Type B pancreatic cell (in vitro differentiated cells): ENCODE results near the gene SNTG2. TPM values are rescaled to one million over a fixed set of nuclear protein-coding genes. Genes with fewer than 3 reads are reported as not detected.

Source experiments
- DNase-seq: peaks from one replicate; pipeline ENCODE4 v3.0.0; 2021; ENCODE audit warnings: mixed read lengths; ENCODE audit not compliant: unreplicated experiment; ENCODE audit errors: extremely low spot score
- H3K27ac Mint-ChIP-seq: 2 replicates; pipeline ENCODE4 v1.8.0; 2021; ENCODE audit warnings: mild to moderate bottlenecking, mixed read lengths
- H3K27me3 Mint-ChIP-seq: 2 replicates; pipeline ENCODE4 v1.8.0; 2021; ENCODE audit warnings: mixed read lengths
- H3K36me3 Mint-ChIP-seq: 2 replicates; pipeline ENCODE4 v1.8.0; 2021; ENCODE audit warnings: mixed read lengths
- H3K4me1 Mint-ChIP-seq: one replicate; pipeline ENCODE4 v1.8.0; 2021; ENCODE audit warnings: mixed read lengths; ENCODE audit not compliant: unreplicated experiment
- H3K4me3 Mint-ChIP-seq: 2 replicates; pipeline ENCODE4 v1.8.0; 2021; ENCODE audit warnings: mild to moderate bottlenecking, mixed read lengths
- H3K9me3 Mint-ChIP-seq: 2 replicates; pipeline ENCODE4 v1.8.0; 2021; ENCODE audit warnings: mixed read lengths
- total RNA-seq: library from RNA; stranded (reverse); gene quantifications from 2 replicates; pipeline ENCODE4 v1.2.1, GENCODE V29; 2021; ENCODE audit warnings: low replicate concordance
- TF ChIP-seq, protein P1 (sequence below): fragments of 200-600 bp; sonication (generic); conservative IDR thresholded peaks from 2 replicates; pipeline ENCODE4 v1.5.0; 2021; ENCODE audit warnings: antibody characterized with exemption, mild to moderate bottlenecking

Gene SNTG2
- total RNA-seq, 1 donor from 2014 or later: 1.1 TPM

DNA sequence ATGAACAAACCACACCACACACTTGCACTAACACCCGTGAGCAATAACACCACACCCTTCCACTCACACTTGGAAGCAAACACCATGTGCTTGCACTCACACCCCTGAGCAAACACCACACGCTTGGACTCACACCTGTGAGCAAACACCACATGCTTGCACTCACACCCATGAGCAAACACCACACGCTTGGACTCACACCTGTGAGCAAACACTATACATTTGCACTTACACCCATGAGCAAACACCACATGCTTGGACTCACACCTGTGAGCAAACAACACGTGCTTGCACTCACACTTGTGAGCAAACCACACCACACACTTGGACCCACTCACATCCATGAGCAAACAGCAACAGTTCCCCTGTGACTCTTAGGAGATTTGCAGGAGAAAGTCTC is 24.4 kb downstream of the SNTG2 start:
- TF ChIP-seq, protein P1, sequence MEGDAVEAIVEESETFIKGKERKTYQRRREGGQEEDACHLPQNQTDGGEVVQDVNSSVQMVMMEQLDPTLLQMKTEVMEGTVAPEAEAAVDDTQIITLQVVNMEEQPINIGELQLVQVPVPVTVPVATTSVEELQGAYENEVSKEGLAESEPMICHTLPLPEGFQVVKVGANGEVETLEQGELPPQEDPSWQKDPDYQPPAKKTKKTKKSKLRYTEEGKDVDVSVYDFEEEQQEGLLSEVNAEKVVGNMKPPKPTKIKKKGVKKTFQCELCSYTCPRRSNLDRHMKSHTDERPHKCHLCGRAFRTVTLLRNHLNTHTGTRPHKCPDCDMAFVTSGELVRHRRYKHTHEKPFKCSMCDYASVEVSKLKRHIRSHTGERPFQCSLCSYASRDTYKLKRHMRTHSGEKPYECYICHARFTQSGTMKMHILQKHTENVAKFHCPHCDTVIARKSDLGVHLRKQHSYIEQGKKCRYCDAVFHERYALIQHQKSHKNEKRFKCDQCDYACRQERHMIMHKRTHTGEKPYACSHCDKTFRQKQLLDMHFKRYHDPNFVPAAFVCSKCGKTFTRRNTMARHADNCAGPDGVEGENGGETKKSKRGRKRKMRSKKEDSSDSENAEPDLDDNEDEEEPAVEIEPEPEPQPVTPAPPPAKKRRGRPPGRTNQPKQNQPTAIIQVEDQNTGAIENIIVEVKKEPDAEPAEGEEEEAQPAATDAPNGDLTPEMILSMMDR: no peak
- no peak overlapping the region for H3K27ac Mint-ChIP-seq
- peaks cover 5% of the 10 kb centered on the region for H3K27me3 Mint-ChIP-seq

GRCh38 chr2:979069-979928 is 28.6 kb downstream of the SNTG2 start:
- Mint-ChIP-seq H3K27me3 (peaks cover 14% of the 10 kb centered on the region), H3K4me1 (peaks cover 11% of the 10 kb centered on the region), H3K27ac (no peak overlapping the region), H3K36me3 (no peaks in the 10 kb centered on the region), H3K9me3 (no peaks in the 10 kb centered on the region), H3K4me3 (no peak overlapping the region)
- DNase-seq: no peak
- TF ChIP-seq, protein P1: no peak

More for the DNA sequence above, 24.4 kb downstream of the SNTG2 start:
- Mint-ChIP-seq H3K4me1 (no peaks in the 10 kb centered on the region), H3K36me3 (no peaks in the 10 kb centered on the region), H3K4me3 (no peak overlapping the region), H3K9me3 (peaks cover 8% of the 10 kb centered on the region)
- DNase-seq: no peak

- H3K4me1 Mint-ChIP-seq: peaks cover 20% of the 10 kb centered on the region
- H3K9me3 Mint-ChIP-seq: no peaks in the 10 kb centered on the region
- H3K27me3 Mint-ChIP-seq: peaks cover 20% of the 10 kb centered on the region
- H3K4me3 Mint-ChIP-seq: no peak overlapping the region
- no peak for DNase-seq
- H3K36me3 Mint-ChIP-seq: no peaks in the 10 kb centered on the region
- TF ChIP-seq, protein P1: no peak
- H3K27ac Mint-ChIP-seq: no peak overlapping the region
Measured at GRCh38 chr2:980176-980575, 29.5 kb downstream of the SNTG2 start.

DNA sequence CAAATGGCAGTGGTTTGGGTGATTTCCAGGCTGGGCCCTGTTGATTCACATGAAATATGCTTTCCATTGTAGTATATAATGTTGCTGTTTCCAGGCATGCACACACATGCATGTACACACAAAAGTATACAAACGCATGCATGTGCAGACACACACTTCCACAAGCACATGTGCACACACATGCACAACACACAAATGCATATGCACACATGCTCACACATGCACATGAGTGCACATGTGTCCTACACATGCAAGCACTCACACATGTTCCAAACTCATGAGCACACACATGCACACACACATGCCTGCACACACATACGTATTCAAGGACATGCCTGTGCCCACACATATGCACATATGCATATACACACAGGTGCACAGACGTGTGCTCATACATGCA is 30.6 kb downstream of the SNTG2 start:
- no peaks in the 10 kb centered on the region for H3K9me3 Mint-ChIP-seq
- DNase-seq: no peak
- no peak overlapping the region for H3K27ac Mint-ChIP-seq
- peaks cover 20% of the 10 kb centered on the region for H3K27me3 Mint-ChIP-seq
- no peaks in the 10 kb centered on the region for H3K36me3 Mint-ChIP-seq
- TF ChIP-seq, protein P1: no peak
- no peak overlapping the region for H3K4me3 Mint-ChIP-seq
- peaks cover 27% of the 10 kb centered on the region for H3K4me1 Mint-ChIP-seq

DNA sequence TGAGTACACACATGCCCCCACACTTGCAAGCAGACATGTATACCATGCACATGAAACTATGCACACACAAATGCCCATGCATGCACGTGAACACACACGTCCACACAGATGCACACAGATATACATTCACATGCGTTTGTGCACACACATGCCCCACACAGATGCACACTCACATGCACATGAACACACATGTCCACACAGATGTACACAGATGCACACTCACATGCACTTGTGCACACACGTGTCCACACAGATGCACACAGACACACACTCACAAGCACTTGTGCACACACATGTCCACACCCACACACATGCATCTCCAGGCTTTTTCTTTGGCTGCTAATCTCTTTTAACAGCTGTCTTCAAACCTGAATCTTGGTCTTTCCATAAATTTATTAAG is 31.1 kb downstream of the SNTG2 start:
- Mint-ChIP-seq H3K4me1 (peaks cover 29% of the 10 kb centered on the region), H3K27me3 (peaks cover 20% of the 10 kb centered on the region), H3K4me3 (no peak overlapping the region), H3K36me3 (no peaks in the 10 kb centered on the region), H3K27ac (no peak overlapping the region), H3K9me3 (no peaks in the 10 kb centered on the region)
- TF ChIP-seq, protein P1: no peak
- no peak for DNase-seq
